GM12865 (cell line): ENCODE data around the gene C16orf54.
"Not testable (repeated sequence)": the region's sequence is repeated elsewhere in the genome, so short reads cannot be mapped to it uniquely, and the experiment has no call there.

Source experiments
- DNase-seq: peaks from one replicate; pipeline ENCODE4 v3.0.0; 2010; ENCODE audit warnings: low read depth
- H3K4me3 ChIP-seq: 2 replicates; pipeline ENCODE4 v1.5.1; 2011; ENCODE audit warnings: mild to moderate bottlenecking, low read depth, low read length, control low read depth
- CTCF ChIP-seq: IDR thresholded peaks from 2 replicates; pipeline ENCODE4 v1.5.1; 2011; ENCODE audit warnings: low read length, control low read depth, low read depth, inconsistent platforms; ENCODE audit not compliant: insufficient read depth; ENCODE audit errors: missing control alignments

The C16orf54 gene

DNA sequence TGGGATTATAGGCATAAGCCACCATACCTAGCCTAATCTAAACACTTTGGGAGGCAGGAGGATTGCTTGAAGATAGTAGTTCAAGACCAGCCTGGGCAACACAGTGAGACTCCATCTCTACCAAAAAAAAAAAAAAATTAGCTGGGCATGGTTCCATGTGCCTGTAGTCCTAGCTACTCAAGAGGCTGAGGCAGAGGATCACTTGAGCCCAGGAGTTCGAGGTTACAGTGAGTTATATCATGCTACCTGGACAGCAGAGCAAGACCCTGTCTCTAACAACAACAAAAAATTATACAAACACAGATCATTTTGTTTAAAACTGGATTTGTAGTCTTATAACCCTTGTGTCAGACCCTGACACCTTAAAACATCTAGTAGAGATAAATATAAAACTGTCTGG is 7.7 kb upstream of the C16orf54 start:
- no peak for TF ChIP-seq CTCF
- no peak for DNase-seq
- H3K4me3 ChIP-seq, result no peak overlapping the region

- H3K4me3 ChIP-seq, DNase-seq: not testable (repeated sequence)
Measured at GRCh38 chr16:29748760-29749149, 3.0 kb upstream of the C16orf54 start.

GRCh38 chr16:29747947-29748759 is 2.4 kb upstream of the C16orf54 start:
- DNase-seq, result no peak
- TF ChIP-seq CTCF, result no peak

DNA sequence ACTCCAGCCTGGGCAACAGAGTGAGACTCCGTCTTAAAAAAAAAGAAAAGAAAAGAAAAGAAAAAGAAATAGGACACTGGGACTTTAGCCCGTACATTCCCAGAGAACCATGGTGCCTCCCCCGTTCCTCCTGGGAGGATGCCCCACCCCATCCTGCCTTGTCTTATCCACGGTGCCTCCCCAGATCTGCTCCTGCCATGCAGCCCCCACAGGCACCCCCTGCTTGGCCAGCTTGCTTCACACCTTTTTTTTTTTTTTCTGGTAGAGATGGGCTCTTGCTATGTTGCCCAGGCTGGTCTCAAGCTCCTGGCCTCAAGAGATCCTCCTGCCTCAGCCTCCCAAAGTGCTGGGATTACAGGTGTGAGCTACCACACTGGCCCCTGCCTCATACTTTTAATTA is 728 bp upstream of the C16orf54 start:
- DNase-seq, result not testable (repeated sequence)
- peak overlapping the region; percentile 77 for H3K4me3 ChIP-seq

More at GRCh38 chr16:29747947-29748759, 2.4 kb upstream of the C16orf54 start:
- no peak overlapping the region for H3K4me3 ChIP-seq

DNA sequence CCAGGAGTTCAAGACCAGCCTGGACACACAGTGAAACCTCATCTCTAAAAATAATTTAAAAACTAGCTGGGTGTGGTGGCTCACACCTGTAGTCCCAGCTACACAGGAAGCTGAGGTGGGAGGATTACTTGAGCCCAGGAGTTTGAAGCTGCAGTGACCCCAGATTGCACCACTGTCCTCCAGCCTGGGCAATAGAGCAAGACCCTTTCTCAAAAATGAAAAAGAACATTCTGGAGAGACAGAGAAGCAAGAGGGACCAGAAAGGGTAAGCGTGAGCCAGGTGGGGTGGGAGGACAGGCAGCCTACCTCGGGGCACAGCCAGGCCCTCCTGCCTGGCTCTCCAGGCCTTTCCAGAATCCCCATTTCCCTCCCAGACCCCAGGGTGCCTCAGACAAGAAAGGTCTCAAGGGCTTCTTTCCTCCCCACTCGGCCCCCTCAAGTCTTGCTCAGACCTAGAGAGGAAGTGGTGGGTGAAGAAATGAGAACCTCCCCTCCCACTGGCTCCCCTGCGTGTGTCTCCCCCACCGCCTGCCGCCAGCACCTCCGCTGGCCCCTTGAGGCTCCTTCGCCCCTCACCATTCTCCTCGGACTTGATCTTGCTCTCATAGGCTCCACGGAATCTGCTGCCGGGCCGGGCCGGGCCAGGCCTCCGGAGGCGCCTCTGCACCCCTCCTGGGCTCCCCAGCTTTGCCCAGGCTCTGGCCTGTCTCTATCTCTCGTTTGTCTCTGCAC is 503 bp downstream of the C16orf54 start:
- peak; percentile 77 for DNase-seq
- no peak for TF ChIP-seq CTCF
- peak overlapping the region; percentile 77 for H3K4me3 ChIP-seq

DNA sequence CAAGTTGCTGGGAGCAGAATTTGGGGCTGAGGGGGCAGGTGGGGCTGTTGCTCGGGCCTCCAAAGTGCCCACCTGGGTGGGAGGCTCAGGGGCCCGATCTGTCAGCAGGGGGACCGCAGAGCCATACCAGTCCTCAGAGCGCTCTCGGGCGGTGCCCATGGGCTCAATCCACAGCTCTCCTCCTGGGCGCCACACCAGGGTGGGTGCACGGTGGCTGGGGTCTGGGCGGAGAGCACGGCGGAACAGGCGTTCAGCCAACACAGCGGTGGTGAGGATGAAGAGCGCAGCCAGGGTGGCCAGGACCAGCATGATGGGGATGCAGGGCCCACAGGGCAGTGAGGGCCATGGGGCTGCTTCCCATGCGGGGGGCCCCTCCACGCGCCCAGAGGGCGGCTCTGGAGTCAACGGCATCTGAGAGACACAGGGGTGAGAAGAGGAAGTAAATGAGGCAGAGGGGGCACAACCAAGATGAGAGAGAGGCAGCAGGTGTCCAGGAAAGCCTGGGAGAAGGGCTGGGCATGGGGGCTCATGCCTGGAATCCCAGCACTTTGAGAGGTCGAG is 1.2 kb downstream of the C16orf54 start:
- no peak for TF ChIP-seq CTCF
- peak overlapping the region; percentile 77 for H3K4me3 ChIP-seq
- DNase-seq, result no peak

- no peak for DNase-seq
- no peak overlapping the region for H3K4me3 ChIP-seq
Measured at GRCh38 chr16:29743827-29744531, 1.8 kb downstream of the C16orf54 start.

More at GRCh38 chr16:29743827-29744531, 1.8 kb downstream of the C16orf54 start:
- TF ChIP-seq CTCF, result no peak
